ENCODE data around the gene PPARG.

DNA sequence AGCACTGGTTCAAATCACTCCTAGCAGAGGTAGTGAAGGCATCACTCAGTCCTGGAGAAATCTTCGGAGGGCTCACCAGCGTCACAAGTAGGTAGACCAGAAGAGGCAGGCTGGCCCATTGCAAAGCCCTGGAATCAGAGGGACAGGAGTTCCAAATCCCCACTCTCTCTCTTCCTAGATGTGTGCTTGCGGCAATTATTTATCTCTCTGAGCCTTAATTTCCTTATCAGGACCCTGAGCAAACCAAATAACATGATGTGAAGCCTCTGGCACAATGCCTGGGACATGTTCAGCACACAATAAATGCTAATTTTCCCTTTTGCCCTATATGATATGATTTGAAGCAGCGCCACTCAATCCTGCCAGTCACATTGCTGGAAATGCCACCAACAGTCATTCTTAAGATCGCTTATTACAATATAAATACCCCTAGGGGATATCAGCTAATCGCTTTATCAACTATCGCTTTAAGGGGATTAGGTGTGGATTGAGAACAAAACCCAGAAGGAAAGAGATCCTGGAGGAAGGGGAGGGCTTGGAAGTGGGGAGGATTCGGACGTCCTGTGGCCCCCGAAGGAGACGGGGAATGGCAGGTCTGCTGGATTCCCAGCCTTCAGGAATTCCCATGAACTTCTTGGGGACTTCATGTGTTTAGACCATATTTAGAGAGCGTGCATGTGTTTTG lies 135.9 kb downstream of the PPARG start:
- TF ChIP-seq, protein P1, sequence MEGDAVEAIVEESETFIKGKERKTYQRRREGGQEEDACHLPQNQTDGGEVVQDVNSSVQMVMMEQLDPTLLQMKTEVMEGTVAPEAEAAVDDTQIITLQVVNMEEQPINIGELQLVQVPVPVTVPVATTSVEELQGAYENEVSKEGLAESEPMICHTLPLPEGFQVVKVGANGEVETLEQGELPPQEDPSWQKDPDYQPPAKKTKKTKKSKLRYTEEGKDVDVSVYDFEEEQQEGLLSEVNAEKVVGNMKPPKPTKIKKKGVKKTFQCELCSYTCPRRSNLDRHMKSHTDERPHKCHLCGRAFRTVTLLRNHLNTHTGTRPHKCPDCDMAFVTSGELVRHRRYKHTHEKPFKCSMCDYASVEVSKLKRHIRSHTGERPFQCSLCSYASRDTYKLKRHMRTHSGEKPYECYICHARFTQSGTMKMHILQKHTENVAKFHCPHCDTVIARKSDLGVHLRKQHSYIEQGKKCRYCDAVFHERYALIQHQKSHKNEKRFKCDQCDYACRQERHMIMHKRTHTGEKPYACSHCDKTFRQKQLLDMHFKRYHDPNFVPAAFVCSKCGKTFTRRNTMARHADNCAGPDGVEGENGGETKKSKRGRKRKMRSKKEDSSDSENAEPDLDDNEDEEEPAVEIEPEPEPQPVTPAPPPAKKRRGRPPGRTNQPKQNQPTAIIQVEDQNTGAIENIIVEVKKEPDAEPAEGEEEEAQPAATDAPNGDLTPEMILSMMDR (IDR thresholded peaks at IDR 0.05): no peak
- TF ChIP-seq POLR2A (IDR thresholded peaks at IDR 0.05) (no peak), POLR2AphosphoS5 (IDR thresholded peaks at IDR 0.05) (no peak)
